GM18526 (cell line): ENCODE results near the gene COBL.

Experiments used
- POLR2A ChIP-seq: IDR thresholded peaks from 3 replicates; pipeline ENCODE4 v1.6.1; 2011; ENCODE audit not compliant: insufficient read length; ENCODE audit errors: extremely low read depth

COBL gene

DNA sequence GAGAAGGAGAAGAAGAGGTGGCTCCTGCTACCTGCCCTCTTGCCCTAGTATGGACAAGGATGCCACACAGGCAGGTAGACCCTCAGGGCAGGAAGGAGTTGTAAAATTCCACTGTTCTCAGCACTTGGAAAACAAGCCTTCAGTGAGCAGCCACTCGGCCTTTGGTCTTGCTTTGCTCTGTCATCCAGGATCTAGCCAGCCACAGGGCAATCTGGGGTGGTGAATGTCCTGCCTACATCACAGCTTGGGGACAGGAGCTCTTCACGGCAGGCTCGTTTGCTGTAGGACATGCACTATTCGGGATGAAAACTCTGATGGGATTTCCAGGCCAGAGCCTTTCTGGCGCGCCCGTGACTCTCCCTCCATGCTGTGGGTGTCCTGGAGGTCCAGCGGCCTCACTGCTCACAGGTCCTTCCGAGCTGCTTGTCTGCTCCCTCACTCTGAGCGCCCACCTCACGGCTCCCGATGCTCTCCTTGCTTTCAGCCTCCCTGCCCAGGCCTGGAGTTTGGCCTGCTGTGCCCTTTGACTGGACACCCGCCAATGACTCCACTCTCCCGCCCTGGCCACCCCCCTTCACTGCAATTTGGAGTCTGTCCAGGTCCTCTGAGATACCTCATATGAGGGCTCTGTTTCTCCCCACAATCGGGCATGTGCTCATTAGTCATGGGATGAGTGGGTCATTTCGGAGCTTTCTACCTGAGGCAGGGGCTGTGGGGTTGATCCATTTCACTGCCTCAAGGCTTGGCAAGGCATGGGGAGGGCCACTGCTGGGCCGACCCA, 306.7 kb downstream of the COBL start:
- TF ChIP-seq POLR2A, result no peak

GRCh38 chr7:51007551-51008505, 308.8 kb downstream of the COBL start:
- TF ChIP-seq POLR2A, result no peak

- no peak for TF ChIP-seq POLR2A
These were observed 309.9 kb downstream of the COBL start for GRCh38 chr7:51006483-51007235.

DNA sequence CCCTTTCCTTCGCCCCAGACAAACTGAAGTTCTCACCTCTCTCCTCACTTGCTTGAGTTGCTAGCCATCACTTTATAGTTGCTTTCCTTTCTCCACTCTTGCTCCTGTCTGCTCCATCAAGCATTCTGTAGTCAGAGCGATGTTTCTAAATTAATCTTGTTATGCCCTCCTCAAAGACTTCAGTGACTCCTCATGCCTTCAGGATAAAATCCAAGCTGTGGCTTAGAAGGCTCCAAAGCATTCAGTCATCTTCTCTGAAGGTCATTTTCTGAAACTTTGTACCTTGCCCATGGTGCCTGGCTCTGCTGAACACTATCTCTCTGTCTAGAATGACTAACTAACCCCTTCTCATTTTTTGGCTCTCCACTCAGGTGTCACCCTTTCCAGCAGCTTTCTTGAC, 311.5 kb downstream of the COBL start:
- no peak for TF ChIP-seq POLR2A

- no peak for TF ChIP-seq POLR2A
These were observed 315.7 kb downstream of the COBL start for GRCh38 chr7:51000956-51001355.

DNA sequence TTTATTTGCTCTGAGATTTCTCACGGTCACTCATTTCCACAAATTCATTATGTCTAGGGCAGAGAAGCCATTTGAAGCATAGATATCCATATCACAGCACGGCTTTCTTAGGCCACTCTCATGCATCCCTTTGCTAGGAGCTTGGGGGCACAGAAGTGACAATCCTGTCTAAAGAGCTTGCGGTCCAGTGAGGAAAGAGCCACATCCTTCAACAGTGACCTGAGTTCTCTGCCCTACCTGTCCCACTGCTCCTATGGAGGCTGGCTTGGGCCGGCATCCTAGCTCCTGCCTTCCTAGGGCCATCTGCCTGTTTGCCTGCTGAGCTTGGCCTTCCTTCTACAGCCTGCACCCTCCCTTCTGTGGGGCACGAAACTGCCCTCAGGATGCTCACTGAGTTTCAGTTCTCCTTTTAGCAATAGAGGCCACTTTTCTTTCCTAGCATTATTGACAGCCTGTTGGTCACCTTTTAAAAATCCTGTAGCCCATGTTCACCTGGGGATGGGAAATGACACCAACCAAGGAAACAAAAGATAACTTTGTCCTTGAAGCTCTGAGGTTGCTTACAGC, 321.8 kb downstream of the COBL start:
- TF ChIP-seq POLR2A, result no peak

DNA sequence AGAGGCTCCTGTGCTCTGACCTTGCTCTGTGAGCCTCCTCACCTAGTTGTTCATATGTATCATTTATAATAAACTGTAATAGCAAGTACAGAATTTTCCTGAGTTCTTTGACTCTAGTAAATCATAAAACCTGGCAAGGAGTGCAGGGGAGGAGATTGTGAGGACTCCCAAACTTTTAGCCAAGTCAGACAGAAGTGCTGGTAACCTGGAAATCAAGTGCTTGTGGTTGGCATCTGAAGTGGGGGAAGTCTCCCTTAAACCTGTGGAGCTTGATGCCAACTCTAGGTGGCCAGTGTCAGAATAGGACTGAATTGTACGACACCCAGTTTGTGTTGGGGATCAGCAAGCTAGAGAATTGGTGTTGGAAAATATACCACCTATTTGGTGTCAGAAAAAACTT, 327.6 kb downstream of the COBL start:
- no peak for TF ChIP-seq POLR2A

GRCh38 chr7:50988465-50988864, 328.1 kb downstream of the COBL start:
- no peak for TF ChIP-seq POLR2A

GRCh38 chr7:50985096-50985495, 331.5 kb downstream of the COBL start:
- no peak for TF ChIP-seq POLR2A

DNA sequence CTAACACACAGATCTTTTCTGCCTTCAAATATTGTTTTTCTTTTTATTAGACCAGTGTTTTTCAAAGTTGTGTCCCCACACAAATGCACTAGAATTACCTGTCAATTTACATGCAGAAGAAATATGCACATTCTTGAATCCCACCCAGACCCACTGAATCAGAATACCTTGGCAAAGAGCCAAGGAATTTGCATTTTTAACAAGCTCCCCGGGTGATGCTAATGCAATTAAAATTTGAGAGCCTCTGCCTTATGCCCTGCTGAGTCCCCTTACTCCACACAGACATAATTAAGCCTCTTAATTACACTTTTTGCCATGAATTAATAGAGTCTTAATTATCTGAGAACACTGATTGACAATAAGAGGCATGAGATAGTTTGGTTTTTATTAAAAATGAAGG, 332.8 kb downstream of the COBL start:
- no peak for TF ChIP-seq POLR2A

GRCh38 chr7:50982626-50983025, 334.0 kb downstream of the COBL start:
- no peak for TF ChIP-seq POLR2A

- no peak for TF ChIP-seq POLR2A
These were observed 334.9 kb downstream of the COBL start for GRCh38 chr7:50981743-50982142.

DNA sequence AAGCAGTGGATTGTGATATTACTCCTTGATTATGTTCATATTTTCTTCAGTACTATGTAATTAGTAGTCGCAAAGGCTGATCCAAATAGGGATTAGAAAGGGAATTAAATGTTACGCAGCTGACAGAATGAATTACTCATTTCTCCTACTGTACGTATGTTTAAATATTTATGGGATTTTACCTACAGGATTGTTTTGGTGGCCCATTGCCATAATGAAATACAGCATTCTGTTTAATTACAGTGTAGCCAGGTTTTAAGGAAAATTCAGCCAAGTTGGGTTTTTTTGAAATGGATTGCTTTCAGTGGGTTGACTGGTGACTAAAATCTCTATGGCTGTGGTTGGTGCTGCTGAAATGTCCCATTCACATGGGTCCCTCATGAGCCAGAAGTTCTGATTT, 336.2 kb downstream of the COBL start:
- TF ChIP-seq POLR2A, result no peak

GRCh38 chr7:50978633-50979215, 337.9 kb downstream of the COBL start:
- TF ChIP-seq POLR2A, result no peak

- TF ChIP-seq POLR2A, result no peak
These were observed 339.2 kb downstream of the COBL start for GRCh38 chr7:50977421-50977820.

DNA sequence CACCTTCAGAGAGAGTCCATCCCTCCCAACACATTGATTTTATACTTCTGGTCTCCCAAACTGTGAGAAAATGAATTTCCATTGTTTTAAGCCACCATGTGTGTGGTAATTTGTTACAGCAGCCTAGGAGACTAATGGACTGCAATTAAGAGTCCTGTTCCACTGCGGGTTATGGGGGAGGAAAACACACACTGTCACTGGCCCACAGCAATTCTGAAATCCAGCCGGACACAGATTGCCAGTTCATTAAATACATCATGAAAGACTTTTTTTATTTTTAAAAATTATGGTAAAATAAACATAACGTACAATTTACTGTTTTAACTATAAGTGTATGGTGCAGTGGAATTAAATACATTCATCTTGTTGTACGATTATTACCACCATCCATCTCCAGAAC, 340.5 kb downstream of the COBL start:
- TF ChIP-seq POLR2A, result no peak
